ENCODE data around the gene GTF3C5.
"Not testable (repeated sequence)": the region's sequence is repeated elsewhere in the genome, so short reads cannot be mapped to it uniquely, and the experiment has no call there.

The GTF3C5 gene

GRCh38 chr9:133055788-133056420 lies 25.1 kb downstream of the GTF3C5 start:
- no peak for DNase-seq (ENCODE audit: low spot score)

- DNase-seq (ENCODE audit: low spot score): no peak
Measured at GRCh38 chr9:133056533-133056932, 25.7 kb downstream of the GTF3C5 start.

- DNase-seq (ENCODE audit: low spot score): no peak
Measured at GRCh38 chr9:133057006-133057405, 26.2 kb downstream of the GTF3C5 start.

GRCh38 chr9:133057553-133057952 lies 26.8 kb downstream of the GTF3C5 start:
- no peak for DNase-seq (ENCODE audit: low spot score)

GRCh38 chr9:133058071-133058470 lies 27.3 kb downstream of the GTF3C5 start:
- no peak for DNase-seq (ENCODE audit: low spot score)

GRCh38 chr9:133058550-133059320 lies 27.9 kb downstream of the GTF3C5 start:
- DNase-seq (ENCODE audit: low spot score): no peak

GRCh38 chr9:133059623-133060022 lies 28.8 kb downstream of the GTF3C5 start:
- no peak for DNase-seq (ENCODE audit: low spot score)

- DNase-seq (ENCODE audit: low spot score): no peak
Measured at GRCh38 chr9:133060417-133060841, 29.6 kb downstream of the GTF3C5 start.

GRCh38 chr9:133061019-133061763 lies 30.4 kb downstream of the GTF3C5 start:
- DNase-seq (ENCODE audit: low spot score): not testable (repeated sequence)

GRCh38 chr9:133061764-133062145 lies 31.0 kb downstream of the GTF3C5 start, which contains the start of gene CEL:
Gene CEL, plus strand, starts transcription at chr9:133061981. Its CDS starts 22 bp downstream, at chr9:133062003.
- DNase-seq (ENCODE audit: low spot score): not testable (repeated sequence)

- not testable (repeated sequence) for DNase-seq (ENCODE audit: low spot score)
Measured at GRCh38 chr9:133062569-133062968, 31.8 kb downstream of the GTF3C5 start.

- no peak for DNase-seq (ENCODE audit: low spot score)
Measured at GRCh38 chr9:133063159-133063499, 32.3 kb downstream of the GTF3C5 start.

GRCh38 chr9:133063500-133064231 lies 32.9 kb downstream of the GTF3C5 start:
- no peak for DNase-seq (ENCODE audit: low spot score)

- no peak for DNase-seq (ENCODE audit: low spot score)
Measured at GRCh38 chr9:133064241-133065069, 33.7 kb downstream of the GTF3C5 start.

- no peak for DNase-seq (ENCODE audit: low spot score)
Measured at GRCh38 chr9:133065070-133065388, 34.2 kb downstream of the GTF3C5 start.

GRCh38 chr9:133066181-133066983 lies 35.6 kb downstream of the GTF3C5 start:
- DNase-seq (ENCODE audit: low spot score): no peak

- DNase-seq (ENCODE audit: low spot score): no peak
Measured at GRCh38 chr9:133067006-133067405, 36.2 kb downstream of the GTF3C5 start.

- DNase-seq (ENCODE audit: low spot score): no peak
Measured at GRCh38 chr9:133067813-133068212, 37.0 kb downstream of the GTF3C5 start.

- not testable (repeated sequence) for DNase-seq (ENCODE audit: low spot score)
Measured at GRCh38 chr9:133068431-133068830, 37.6 kb downstream of the GTF3C5 start.

GRCh38 chr9:133070500-133070961 lies 39.7 kb downstream of the GTF3C5 start:
- DNase-seq (ENCODE audit: low spot score): not testable (repeated sequence)

Measured in CD4-positive, alpha-beta T cell treated with Interleukin-2 at 100 ng/mL for 4 hours (primary cell).